ENCODE results near the gene ZFHX3.

ZFHX3 gene

DNA sequence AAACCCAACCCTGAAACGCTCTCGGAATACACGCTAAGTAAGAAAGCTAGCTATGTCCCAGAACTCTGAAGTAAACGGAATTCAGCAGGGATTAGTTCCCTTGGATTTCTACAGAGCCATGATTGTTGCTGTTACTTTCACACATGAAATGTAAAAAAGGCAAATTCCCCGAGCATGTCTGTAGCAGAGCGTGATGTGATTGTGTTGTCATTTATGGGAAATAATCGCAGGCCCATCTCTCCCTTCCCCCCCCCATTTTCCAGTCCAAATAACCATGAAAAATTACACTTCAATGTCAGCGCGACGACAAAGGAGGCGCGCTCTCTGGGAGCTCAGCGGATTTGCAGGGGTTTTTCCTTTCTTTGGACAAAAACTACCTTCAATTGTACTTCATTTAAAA is 209.0 kb downstream of the ZFHX3 start:
- no peak for DNase-seq (ENCODE audit: extremely low spot score)
- TF ChIP-seq NFRKB (IDR thresholded peaks at IDR 0.05) (no peak), ARNT (IDR thresholded peaks at IDR 0.05) (no peak), L3MBTL2 (conservative IDR thresholded peaks at IDR 0.05) (no peak), CTBP1 (IDR thresholded peaks at IDR 0.05; ENCODE audit: borderline replicate concordance) (no peak), FOXA1 (IDR thresholded peaks at IDR 0.05) (no peak), SP1 (IDR thresholded peaks at IDR 0.05) (no peak), LEF1 (IDR thresholded peaks at IDR 0.05; ENCODE audit: borderline replicate concordance) (no peak), FOXM1 (IDR thresholded peaks at IDR 0.05; ENCODE audit: borderline replicate concordance) (no peak), ELF4 (IDR thresholded peaks at IDR 0.05) (no peak), BHLHE40 (IDR thresholded peaks at IDR 0.05; ENCODE audit: borderline replicate concordance) (no peak), FOXK2 (IDR thresholded peaks at IDR 0.05) (no peak), ZNF384 (IDR thresholded peaks at IDR 0.05) (no peak), HDGF (IDR thresholded peaks at IDR 0.05; ENCODE audit: borderline replicate concordance) (no peak), SUZ12 (IDR thresholded peaks at IDR 0.05) (no peak), TARDBP (IDR thresholded peaks at IDR 0.05) (no peak)
- TF ChIP-seq, protein P1, sequence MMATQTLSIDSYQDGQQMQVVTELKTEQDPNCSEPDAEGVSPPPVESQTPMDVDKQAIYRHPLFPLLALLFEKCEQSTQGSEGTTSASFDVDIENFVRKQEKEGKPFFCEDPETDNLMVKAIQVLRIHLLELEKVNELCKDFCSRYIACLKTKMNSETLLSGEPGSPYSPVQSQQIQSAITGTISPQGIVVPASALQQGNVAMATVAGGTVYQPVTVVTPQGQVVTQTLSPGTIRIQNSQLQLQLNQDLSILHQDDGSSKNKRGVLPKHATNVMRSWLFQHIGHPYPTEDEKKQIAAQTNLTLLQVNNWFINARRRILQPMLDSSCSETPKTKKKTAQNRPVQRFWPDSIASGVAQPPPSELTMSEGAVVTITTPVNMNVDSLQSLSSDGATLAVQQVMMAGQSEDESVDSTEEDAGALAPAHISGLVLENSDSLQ (IDR thresholded peaks at IDR 0.05): no peak
- ChIA-PET POLR2A (no interaction called here), CTCF (no interaction called here)

DNA sequence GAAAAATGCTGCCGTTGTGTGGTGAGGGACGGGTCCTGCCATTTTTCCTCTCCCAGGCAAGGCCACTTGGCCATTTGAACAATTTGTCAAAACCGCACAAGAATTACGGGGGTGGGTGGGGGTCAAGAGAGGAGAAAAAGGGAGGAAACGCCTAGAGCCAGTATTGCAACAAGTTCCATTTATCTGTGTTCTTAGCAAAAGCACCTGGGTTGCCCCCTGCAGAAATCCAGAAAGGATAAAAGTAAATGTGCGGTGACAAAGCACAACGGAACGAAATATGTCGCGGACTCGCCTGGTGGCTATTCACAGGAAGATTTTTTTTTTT is 209.4 kb downstream of the ZFHX3 start:
- DNase-seq (ENCODE audit: extremely low spot score): no peak
- ChIA-PET CTCF (no interaction called here), POLR2A (no interaction called here)
- TF ChIP-seq ZNF384 (IDR thresholded peaks at IDR 0.05) (no peak), BHLHE40 (IDR thresholded peaks at IDR 0.05; ENCODE audit: borderline replicate concordance) (no peak), L3MBTL2 (conservative IDR thresholded peaks at IDR 0.05) (no peak), HDGF (IDR thresholded peaks at IDR 0.05; ENCODE audit: borderline replicate concordance) (no peak), FOXA1 (IDR thresholded peaks at IDR 0.05) (no peak)

DNA sequence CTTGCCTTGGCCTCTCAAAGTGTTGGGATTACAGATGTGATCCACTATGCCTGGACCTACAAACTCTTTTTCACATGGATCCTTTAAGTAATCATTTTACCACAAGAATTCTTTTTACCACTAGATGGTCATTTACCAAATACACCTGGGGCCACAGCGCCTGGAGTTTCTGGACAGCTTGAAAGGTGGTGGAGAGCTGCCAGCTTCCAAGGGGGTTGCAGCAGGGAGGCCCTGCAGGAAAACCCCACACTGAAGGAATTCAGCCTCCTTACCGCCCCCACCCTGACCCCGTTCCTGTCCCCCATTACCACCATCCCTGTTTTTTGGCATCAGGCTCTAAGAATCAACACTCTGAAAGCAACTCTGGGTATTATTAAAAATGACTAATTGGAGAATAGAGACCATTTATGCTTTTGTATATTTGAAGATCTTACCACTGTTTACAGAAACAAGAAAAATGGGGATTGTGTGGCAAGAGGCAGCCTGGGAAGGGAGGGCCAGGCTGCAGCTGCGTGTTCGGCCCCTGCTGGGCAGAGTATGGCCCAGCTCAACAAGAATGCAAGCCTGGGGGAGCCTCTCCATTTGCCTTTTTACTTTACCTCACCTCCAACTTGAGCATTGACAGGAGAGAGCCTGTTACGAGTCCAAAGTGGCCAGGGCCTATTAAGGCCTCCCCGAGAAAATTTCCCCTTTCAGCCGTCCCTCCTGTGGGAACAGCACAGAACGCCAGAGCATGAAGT is 209.9 kb downstream of the ZFHX3 start:
- TF ChIP-seq ZNF384 (IDR thresholded peaks at IDR 0.05): no peak
- no peak for TF ChIP-seq NFRKB (IDR thresholded peaks at IDR 0.05)
- no peak for TF ChIP-seq SP1 (IDR thresholded peaks at IDR 0.05)
- TF ChIP-seq HDGF (IDR thresholded peaks at IDR 0.05; ENCODE audit: borderline replicate concordance): no peak
- no peak for TF ChIP-seq ELF4 (IDR thresholded peaks at IDR 0.05)
- no peak for TF ChIP-seq BHLHE40 (IDR thresholded peaks at IDR 0.05; ENCODE audit: borderline replicate concordance)
- no peak for TF ChIP-seq CTBP1 (IDR thresholded peaks at IDR 0.05; ENCODE audit: borderline replicate concordance)
- no peak for TF ChIP-seq FOXK2 (IDR thresholded peaks at IDR 0.05)
- TF ChIP-seq, protein P1 (IDR thresholded peaks at IDR 0.05): no peak
- no peak for TF ChIP-seq ARNT (IDR thresholded peaks at IDR 0.05)
- TF ChIP-seq FOXA1 (IDR thresholded peaks at IDR 0.05): no peak
- no peak for TF ChIP-seq LEF1 (IDR thresholded peaks at IDR 0.05; ENCODE audit: borderline replicate concordance)
- ChIA-PET CTCF (no interaction called here), POLR2A (no interaction called here)
- no peak for DNase-seq (ENCODE audit: extremely low spot score)

DNA sequence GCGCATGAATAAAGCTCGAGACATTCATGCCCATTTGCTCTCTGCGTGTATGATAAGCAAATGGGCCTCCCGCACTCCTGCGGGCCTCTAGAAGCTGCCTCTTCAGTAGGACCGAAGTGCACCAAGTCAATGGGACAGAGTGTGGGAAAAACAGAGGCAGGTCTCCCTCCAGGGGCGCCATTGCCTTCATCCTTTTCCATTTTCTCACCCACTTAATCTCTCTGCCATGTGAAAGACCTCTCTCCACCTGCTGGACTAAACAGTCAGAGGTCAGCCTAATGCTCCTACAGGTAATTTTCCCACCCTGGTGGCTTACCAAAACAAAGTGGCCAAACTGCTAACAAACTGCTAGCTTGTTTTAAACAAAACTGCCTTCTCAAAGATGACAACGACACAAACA is 210.9 kb downstream of the ZFHX3 start:
- no peak for DNase-seq (ENCODE audit: extremely low spot score)
- no peak for TF ChIP-seq HDGF (IDR thresholded peaks at IDR 0.05; ENCODE audit: borderline replicate concordance)
- TF ChIP-seq CTBP1 (IDR thresholded peaks at IDR 0.05; ENCODE audit: borderline replicate concordance): no peak
- CTCF ChIA-PET: no interaction called here
- POLR2A ChIA-PET: no interaction called here

DNA sequence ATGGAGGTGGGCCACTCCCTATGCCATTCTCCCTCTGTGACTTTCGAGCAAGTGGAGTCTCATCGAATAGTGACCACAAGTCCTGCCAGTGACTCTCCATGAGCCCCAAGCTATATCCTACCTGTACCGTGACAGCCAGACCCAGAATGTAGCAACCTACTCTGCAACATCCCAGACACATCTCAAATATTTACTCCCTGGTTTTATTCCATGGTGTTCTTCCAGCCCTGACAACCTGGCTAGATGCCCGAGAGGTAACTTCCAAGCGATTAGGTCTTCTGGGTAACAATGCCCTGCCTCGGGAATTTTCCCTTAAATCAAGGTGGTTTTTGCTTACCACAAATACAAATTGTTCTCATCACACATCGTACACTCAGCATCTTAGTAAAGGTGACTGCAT is 211.7 kb downstream of the ZFHX3 start:
- no peak for TF ChIP-seq FOXM1 (IDR thresholded peaks at IDR 0.05; ENCODE audit: borderline replicate concordance)
- no peak for TF ChIP-seq ELF4 (IDR thresholded peaks at IDR 0.05)
- no peak for TF ChIP-seq CTBP1 (IDR thresholded peaks at IDR 0.05; ENCODE audit: borderline replicate concordance)
- TF ChIP-seq ARNT (IDR thresholded peaks at IDR 0.05): no peak
- DNase-seq (ENCODE audit: extremely low spot score): no peak
- ChIA-PET CTCF (no interaction called here), POLR2A (no interaction called here)

DNA sequence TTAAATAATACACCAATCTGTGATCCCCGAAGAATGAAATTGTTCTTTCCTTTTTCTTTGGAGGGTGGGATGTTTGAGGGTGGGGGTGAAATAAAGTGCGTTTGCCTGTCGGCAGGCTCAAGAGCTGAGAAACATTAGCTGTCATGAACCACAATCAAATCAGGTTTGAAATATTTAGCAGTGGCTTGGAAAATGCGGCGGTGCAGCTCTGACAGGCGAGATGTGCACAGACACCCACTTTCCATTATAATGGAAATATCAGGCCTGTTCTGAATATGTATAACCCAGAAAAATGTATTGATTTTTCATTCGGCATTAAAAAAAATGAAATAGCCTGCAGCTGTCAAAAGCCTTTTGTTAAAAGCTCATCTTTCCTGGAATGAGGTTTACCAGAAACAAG is 212.8 kb downstream of the ZFHX3 start:
- CTCF ChIA-PET: interaction anchor here (0.9 kb wide), 1 partner anchor 145 kb away, joined by 3 read pairs; no protein-coding TSS in a partner anchor
- POLR2A ChIA-PET: no interaction called here
- TF ChIP-seq BHLHE40 (IDR thresholded peaks at IDR 0.05; ENCODE audit: borderline replicate concordance) (no peak), LEF1 (IDR thresholded peaks at IDR 0.05; ENCODE audit: borderline replicate concordance) (no peak), L3MBTL2 (conservative IDR thresholded peaks at IDR 0.05) (no peak), SUZ12 (IDR thresholded peaks at IDR 0.05) (no peak), ZNF384 (IDR thresholded peaks at IDR 0.05) (no peak), TARDBP (IDR thresholded peaks at IDR 0.05) (no peak), FOXA1 (IDR thresholded peaks at IDR 0.05) (no peak), SP1 (IDR thresholded peaks at IDR 0.05) (no peak), FOXM1 (IDR thresholded peaks at IDR 0.05; ENCODE audit: borderline replicate concordance) (no peak), NFRKB (IDR thresholded peaks at IDR 0.05) (no peak), ARNT (IDR thresholded peaks at IDR 0.05) (no peak), HDGF (IDR thresholded peaks at IDR 0.05; ENCODE audit: borderline replicate concordance) (no peak), CTBP1 (IDR thresholded peaks at IDR 0.05; ENCODE audit: borderline replicate concordance) (no peak), FOXK2 (IDR thresholded peaks at IDR 0.05) (no peak), ELF4 (IDR thresholded peaks at IDR 0.05) (no peak)
- TF ChIP-seq, protein P1 (IDR thresholded peaks at IDR 0.05): no peak
- no peak for DNase-seq (ENCODE audit: extremely low spot score)
